NCI-H446 treated with DMSO at 0.1 percent for 48 hours (cell line): ENCODE measurements around the gene MAD1L1.
"Not testable (repeated sequence)": the region's sequence is repeated elsewhere in the genome, so short reads cannot be mapped to it uniquely, and the experiment has no call there.

Source experiments
- DNase-seq: peaks from one replicate; lab custom pipeline; 2025; lab: John Stamatoyannopoulos, UW

MAD1L1 gene

GRCh38 chr7:2066251-2066919 lies 166.4 kb downstream of the MAD1L1 start:
- no peak for DNase-seq

GRCh38 chr7:2065528-2065927 lies 167.2 kb downstream of the MAD1L1 start:
- no peak for DNase-seq

- DNase-seq, result no peak
Measured at GRCh38 chr7:2063563-2064260, 169.0 kb downstream of the MAD1L1 start.

GRCh38 chr7:2062648-2063047 lies 170.1 kb downstream of the MAD1L1 start:
- no peak for DNase-seq

GRCh38 chr7:2060701-2061100 lies 172.0 kb downstream of the MAD1L1 start:
- DNase-seq, result no peak

- DNase-seq, result no peak
Measured at GRCh38 chr7:2059964-2060700, 172.6 kb downstream of the MAD1L1 start.

- DNase-seq, result not testable (repeated sequence)
Measured at GRCh38 chr7:2058246-2058645, 174.5 kb downstream of the MAD1L1 start.

GRCh38 chr7:2055956-2056355 lies 176.8 kb downstream of the MAD1L1 start:
- no peak for DNase-seq

- DNase-seq, result no peak
Measured at GRCh38 chr7:2054927-2055326, 177.8 kb downstream of the MAD1L1 start.

GRCh38 chr7:2053395-2053794 lies 179.3 kb downstream of the MAD1L1 start:
- no peak for DNase-seq

GRCh38 chr7:2052657-2053048 lies 180.1 kb downstream of the MAD1L1 start:
- DNase-seq, result no peak

- no peak for DNase-seq
Measured at GRCh38 chr7:2051707-2052656, 180.8 kb downstream of the MAD1L1 start.

GRCh38 chr7:2050511-2050866 lies 182.3 kb downstream of the MAD1L1 start:
- DNase-seq, result no peak

GRCh38 chr7:2049782-2050510 lies 182.8 kb downstream of the MAD1L1 start:
- DNase-seq, result no peak

GRCh38 chr7:2049111-2049781 lies 183.5 kb downstream of the MAD1L1 start:
- DNase-seq, result no peak

GRCh38 chr7:2048531-2048930 lies 184.2 kb downstream of the MAD1L1 start:
- DNase-seq, result no peak

GRCh38 chr7:2048006-2048405 lies 184.7 kb downstream of the MAD1L1 start:
- DNase-seq, result no peak

- no peak for DNase-seq
Measured at GRCh38 chr7:2046581-2047565, 185.9 kb downstream of the MAD1L1 start.

GRCh38 chr7:2045559-2046405 lies 187.0 kb downstream of the MAD1L1 start:
- DNase-seq, result no peak
